ENCODE measurements around the gene WDFY2. TPM values are rescaled to one million over a fixed set of nuclear protein-coding genes. Genes with fewer than 3 reads are reported as not detected.

Gene WDFY2
- total and polyA plus RNA-seq, 10 of the 15 experiments (the other 5 are each of a cell fraction or from before 2014, with no cell fraction given), result 2.1 to 13.0 (median 8.1) TPM

DNA sequence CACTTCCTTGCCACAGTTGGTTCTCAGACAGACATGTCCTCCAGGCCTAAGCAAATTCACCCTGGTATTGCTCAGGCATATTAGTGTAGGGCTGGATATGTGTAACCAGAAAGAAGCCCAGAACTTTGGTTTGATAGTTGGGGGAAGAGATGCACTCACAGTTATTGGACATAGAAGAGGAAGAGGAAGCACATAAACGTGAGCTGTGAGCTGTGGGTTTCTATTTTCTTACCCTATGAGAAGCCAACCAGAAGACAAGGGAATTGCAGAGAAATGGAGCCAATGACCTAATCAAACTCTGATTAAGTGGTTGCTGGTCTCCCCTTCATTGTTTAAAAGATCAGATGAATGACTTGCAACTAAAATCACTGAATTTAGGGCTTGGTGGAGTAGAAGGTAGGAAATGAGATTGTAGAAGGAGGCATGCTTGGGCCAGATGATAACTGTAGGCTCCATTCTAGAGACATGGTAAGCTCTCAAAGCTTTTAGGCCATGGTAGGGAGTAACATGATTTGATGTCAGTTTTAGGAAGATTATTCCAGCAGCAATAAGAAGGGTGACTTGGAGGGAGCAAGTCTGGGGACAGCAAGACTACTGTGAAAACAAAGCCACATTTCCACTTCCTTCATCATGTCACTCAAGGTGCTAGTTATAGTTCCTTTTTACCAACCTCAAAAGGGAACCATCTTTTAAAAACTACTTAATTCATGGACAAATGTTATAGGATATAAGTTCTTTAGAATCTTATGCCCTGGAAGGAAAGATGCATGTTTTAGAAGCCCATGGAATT, 24.1 kb upstream of the WDFY2 start (continued):
- TF ChIP-seq, protein P1, sequence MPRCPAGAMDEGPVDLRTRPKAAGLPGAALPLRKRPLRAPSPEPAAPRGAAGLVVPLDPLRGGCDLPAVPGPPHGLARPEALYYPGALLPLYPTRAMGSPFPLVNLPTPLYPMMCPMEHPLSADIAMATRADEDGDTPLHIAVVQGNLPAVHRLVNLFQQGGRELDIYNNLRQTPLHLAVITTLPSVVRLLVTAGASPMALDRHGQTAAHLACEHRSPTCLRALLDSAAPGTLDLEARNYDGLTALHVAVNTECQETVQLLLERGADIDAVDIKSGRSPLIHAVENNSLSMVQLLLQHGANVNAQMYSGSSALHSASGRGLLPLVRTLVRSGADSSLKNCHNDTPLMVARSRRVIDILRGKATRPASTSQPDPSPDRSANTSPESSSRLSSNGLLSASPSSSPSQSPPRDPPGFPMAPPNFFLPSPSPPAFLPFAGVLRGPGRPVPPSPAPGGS (IDR thresholded peaks at IDR 0.05; ENCODE audit: borderline replicate concordance, insufficient read depth, low read depth, low read length, poor library complexity, severe bottlenecking), result no peak
- TF ChIP-seq CHD2 (IDR thresholded peaks at IDR 0.05; ENCODE audit: borderline replicate concordance, low read depth, low read length), result no peak
- TF ChIP-seq, protein P2, sequence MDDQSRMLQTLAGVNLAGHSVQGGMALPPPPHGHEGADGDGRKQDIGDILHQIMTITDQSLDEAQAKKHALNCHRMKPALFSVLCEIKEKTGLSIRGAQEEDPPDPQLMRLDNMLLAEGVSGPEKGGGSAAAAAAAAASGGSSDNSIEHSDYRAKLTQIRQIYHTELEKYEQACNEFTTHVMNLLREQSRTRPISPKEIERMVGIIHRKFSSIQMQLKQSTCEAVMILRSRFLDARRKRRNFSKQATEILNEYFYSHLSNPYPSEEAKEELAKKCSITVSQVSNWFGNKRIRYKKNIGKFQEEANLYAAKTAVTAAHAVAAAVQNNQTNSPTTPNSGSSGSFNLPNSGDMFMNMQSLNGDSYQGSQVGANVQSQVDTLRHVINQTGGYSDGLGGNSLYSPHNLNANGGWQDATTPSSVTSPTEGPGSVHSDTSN (IDR thresholded peaks at IDR 0.05; ENCODE audit: insufficient replicate concordance, low read depth, low read length), result peak; percentile 42
- TF ChIP-seq ASH2L (IDR thresholded peaks at IDR 0.05; ENCODE audit: borderline replicate concordance, low read depth), result no peak
- no peak for TF ChIP-seq NR2C1 (IDR thresholded peaks at IDR 0.05)
- 0 out of 4 replicates have a peak, but pooled peaks of 1 of the 2 experiments have one; percentile 7 for TF ChIP-seq EP300 (IDR thresholded peaks at IDR 0.05; ENCODE audit: borderline replicate concordance in 1 of 2, control insufficient read depth in 1 of 2, low read depth in 2 of 2, low read length in 2 of 2)
- TF ChIP-seq ZNF622 (IDR thresholded peaks at IDR 0.05), result no peak
- TF ChIP-seq MYB (IDR thresholded peaks at IDR 0.05; ENCODE audit: borderline replicate concordance, low read depth, low read length), result no peak
- no peak for TF ChIP-seq SMARCA5 (IDR thresholded peaks at IDR 0.05)
- peak; percentile 20; the same call in 1 of the 2 replicates for TF ChIP-seq ZNF24 (IDR thresholded peaks at IDR 0.05)
- peak; percentile 31 to 40; a peak in 3 of 4 replicates for TF ChIP-seq BHLHE40 (IDR thresholded peaks at IDR 0.05; ENCODE audit: borderline replicate concordance in 1 of 2, low read depth in 2 of 2, low read length in 1 of 2)
- TF ChIP-seq IKZF2 (IDR thresholded peaks at IDR 0.05), result 0 out of 4 replicates have a peak, but pooled peaks of 1 of the 2 experiments have one; percentile 35
- no peak for TF ChIP-seq SIX5 (IDR thresholded peaks at IDR 0.05; ENCODE audit: low read depth, low read length, severe bottlenecking)
- 0 out of 2 replicates have a peak, but pooled peaks have one; percentile 42 for TF ChIP-seq DPF2 (IDR thresholded peaks at IDR 0.05)
- no peak for TF ChIP-seq HDGF (IDR thresholded peaks at IDR 0.05)
- TF ChIP-seq RUNX3 (IDR thresholded peaks at IDR 0.05; ENCODE audit: low read length), result peak; percentile 28; the same call in 1 of the 2 replicates
- TF ChIP-seq ZSCAN29 (IDR thresholded peaks at IDR 0.05), result no peak
- peak; percentile 32; the same call in 1 of the 2 replicates for TF ChIP-seq EED (IDR thresholded peaks at IDR 0.05; ENCODE audit: low read depth)
- no peak for TF ChIP-seq SUPT20H (IDR thresholded peaks at IDR 0.05; ENCODE audit: borderline replicate concordance, control insufficient read depth, low read depth, low read length)
- TF ChIP-seq, protein P3, sequence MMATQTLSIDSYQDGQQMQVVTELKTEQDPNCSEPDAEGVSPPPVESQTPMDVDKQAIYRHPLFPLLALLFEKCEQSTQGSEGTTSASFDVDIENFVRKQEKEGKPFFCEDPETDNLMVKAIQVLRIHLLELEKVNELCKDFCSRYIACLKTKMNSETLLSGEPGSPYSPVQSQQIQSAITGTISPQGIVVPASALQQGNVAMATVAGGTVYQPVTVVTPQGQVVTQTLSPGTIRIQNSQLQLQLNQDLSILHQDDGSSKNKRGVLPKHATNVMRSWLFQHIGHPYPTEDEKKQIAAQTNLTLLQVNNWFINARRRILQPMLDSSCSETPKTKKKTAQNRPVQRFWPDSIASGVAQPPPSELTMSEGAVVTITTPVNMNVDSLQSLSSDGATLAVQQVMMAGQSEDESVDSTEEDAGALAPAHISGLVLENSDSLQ (IDR thresholded peaks at IDR 0.05), result peak; percentile 82
- no peak for TF ChIP-seq YY1 (IDR thresholded peaks at IDR 0.05; ENCODE audit: low read depth, low read length)

Measured in GM12878 (cell line).